NCI-H82 (cell line): ENCODE data around the gene HELB.

Source experiments
- DNase-seq: peaks from one replicate; lab custom pipeline; 2025; lab: John Stamatoyannopoulos, UW

Gene HELB

DNA sequence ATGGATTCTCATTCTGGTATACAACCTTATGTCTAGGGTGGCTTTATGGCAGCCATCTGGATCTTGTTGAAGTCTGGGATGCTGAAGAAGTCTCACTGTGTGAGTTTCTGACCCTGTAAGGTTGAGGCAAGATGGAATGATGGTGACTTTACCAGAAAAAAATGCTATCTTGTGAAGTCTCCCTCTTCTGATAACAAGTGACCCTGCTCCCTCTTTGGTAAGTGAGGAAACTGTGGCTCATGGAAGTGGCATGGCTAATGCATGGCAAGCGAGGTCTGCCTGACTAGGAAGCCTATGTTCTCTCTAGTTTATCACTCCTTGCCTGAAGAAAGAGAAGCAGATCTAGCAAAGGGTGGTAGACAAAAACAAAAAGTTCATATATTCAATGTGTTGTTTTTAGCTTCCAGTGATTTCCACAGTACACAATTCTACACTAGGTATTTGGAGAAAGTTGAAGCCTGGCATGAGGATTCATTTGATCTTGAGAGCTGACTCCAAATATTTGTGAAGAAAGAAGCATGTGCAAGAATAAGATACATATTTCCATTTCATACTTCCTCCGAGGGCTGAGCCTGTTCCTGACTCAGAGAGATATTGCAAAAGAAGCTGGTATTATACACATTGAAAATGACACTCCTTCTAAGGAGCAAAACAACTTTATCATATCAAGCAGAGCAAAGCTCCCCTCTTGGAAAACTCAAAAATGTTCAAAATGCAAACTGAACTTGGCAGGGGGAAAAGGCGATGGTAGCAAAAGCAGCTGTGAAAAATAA is 63.6 kb downstream of the HELB start:
- DNase-seq = no peak

GRCh38 chr12:66367015-66367667 is 64.8 kb downstream of the HELB start:
- DNase-seq = peak; percentile 5

GRCh38 chr12:66371982-66372381 is 69.7 kb downstream of the HELB start:
- no peak for DNase-seq

DNA sequence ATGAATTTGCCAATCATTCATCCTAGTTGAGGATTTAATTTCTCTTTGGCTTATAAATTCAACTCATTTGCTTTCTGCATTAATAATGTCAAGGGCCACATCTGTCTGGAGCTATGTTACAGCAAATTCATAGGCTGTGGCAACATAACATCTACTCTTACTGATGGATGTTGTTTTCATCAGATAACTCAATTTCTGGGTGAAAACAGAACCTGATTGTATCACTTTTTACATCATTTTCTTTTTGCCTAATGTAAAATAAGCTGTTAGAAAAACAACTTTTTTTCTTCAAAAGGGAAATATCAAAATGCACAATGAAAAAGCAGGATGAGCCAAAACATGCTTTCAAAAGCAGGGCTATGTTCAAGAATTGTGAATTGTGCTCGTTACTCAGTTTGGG is 73.3 kb downstream of the HELB start:
- DNase-seq = no peak

- DNase-seq = no peak
These were observed 77.3 kb downstream of the HELB start for GRCh38 chr12:66379616-66380015.

- DNase-seq = no peak
These were observed 78.7 kb downstream of the HELB start for GRCh38 chr12:66380769-66381535.

DNA sequence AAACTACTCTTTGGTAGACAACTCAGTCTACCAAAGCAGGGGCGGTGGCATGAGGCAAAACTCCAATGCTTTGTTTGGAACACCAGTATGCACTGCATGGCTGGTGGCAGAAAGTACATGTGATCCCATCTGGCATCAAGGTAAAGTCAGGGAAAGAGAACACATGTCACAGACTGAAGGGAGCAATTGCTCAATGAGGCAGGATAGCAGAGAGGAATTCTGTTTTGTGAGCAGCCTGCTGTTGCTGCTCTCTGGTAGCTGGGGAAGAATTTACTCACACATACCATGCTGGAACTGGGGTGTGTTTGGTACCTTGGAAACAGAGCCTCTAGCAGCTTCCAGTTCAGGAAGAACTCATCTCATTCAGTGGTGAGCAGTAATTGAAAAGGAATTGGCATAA is 84.8 kb downstream of the HELB start:
- no peak for DNase-seq
